ENCODE data around the gene EXOSC3.
A peak's percentile ranks its signal among the peaks of the same experiment; 100 is the strongest.

The EXOSC3 gene

DNA sequence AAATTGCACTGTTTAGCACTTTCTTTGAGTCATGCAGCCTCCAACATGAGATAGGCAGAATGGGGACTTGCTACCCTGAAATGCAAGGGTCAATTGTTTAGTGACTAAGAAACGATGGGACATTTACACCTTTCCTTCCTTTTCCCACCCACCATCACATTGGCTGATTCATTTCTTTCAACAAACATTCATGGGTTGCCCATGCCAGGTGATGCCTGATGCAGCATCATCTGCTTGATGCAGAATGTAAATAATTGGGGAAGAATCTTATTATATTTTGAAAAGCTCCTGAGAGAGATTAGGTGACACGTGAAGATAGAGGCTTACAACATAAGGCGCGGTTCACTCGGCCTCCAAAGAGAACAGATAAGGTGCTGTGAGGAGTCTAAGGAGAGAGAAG lies 35.7 kb downstream of the EXOSC3 start:
- no peak for DNase-seq (ENCODE audit: low read depth, low spot score)
- H3K4me3 ChIP-seq (ENCODE audit: low read depth, low read length), result no peak overlapping the region
- TF ChIP-seq, protein P1, sequence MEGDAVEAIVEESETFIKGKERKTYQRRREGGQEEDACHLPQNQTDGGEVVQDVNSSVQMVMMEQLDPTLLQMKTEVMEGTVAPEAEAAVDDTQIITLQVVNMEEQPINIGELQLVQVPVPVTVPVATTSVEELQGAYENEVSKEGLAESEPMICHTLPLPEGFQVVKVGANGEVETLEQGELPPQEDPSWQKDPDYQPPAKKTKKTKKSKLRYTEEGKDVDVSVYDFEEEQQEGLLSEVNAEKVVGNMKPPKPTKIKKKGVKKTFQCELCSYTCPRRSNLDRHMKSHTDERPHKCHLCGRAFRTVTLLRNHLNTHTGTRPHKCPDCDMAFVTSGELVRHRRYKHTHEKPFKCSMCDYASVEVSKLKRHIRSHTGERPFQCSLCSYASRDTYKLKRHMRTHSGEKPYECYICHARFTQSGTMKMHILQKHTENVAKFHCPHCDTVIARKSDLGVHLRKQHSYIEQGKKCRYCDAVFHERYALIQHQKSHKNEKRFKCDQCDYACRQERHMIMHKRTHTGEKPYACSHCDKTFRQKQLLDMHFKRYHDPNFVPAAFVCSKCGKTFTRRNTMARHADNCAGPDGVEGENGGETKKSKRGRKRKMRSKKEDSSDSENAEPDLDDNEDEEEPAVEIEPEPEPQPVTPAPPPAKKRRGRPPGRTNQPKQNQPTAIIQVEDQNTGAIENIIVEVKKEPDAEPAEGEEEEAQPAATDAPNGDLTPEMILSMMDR (IDR thresholded peaks at IDR 0.05; ENCODE audit: low read depth, low read length), result no peak
- in situ Hi-C loops (cut with HindIII; ENCODE audit: low sequenced_read_pairs), result no loop called here

DNA sequence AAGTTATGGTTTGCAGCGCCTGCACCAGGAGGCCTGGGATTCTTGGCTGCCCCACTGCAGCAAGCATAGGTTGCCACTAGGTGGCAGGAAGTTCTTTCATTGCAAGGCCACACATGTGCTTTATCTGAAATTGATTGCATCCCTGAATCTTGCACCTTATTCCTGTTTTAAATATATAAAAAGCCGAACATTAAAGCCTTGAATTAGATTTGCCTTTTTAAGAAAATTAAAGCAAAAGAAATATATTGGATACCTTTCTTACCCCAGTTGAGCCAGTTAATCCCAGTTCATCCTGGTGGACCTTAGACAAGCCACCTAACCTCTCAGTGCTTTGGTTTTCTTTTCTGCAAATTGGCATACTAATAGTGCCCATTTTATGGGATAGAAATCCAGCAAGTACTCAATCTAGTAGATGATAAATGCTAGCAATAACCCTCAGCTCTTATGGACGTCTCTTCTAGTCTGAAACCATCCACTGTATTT lies 37.6 kb downstream of the EXOSC3 start:
- peak; percentile 69 for DNase-seq (ENCODE audit: low read depth, low spot score)
- H3K4me3 ChIP-seq (ENCODE audit: low read depth, low read length), result no peak overlapping the region
- TF ChIP-seq, protein P1 (IDR thresholded peaks at IDR 0.05; ENCODE audit: low read depth, low read length), result peak; percentile 95
- in situ Hi-C loops (cut with HindIII; ENCODE audit: low sequenced_read_pairs), result no loop called here

DNA sequence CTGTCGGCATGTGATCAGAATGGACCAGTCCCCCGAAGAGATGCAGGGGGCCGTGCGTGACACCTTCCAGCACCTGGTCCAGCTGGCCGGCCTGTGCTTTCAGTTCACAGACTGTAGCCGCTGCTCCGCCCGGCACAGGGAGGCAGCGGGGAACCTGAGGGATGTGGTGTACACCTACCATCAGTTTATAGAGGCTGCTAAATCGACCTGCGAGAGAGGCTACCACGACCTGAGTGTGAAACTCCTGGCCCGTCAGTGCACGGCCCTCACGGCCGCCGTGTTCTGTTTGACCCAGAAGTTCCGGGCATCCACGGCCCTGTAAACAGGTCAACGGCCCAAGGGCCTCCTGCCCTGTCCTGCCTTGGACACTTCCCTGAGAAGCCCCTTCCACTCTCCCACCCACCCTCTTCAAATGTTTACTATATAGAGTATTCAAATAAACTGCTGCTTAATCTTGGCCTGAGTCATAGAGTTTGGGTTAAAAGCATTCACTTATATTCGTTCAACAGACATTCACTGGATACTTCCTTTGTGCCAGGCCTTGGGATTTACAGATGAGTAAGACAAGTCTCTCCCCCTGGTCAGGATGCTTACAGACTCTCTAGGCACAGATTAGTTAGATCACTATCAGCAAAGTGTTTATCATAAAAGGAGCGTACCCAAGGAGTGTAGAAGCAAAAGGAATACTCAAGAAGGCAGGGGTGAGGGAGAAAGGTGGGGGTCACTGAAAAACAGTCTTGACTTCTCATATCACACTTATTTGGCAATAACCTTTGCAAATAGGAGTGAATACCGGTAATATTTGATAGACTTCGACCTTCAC lies 38.2 kb downstream of the EXOSC3 start:
- in situ Hi-C loops (cut with HindIII; ENCODE audit: low sequenced_read_pairs), result no loop called here
- TF ChIP-seq, protein P1 (IDR thresholded peaks at IDR 0.05; ENCODE audit: low read depth, low read length), result no peak
- DNase-seq (ENCODE audit: low read depth, low spot score), result no peak
- H3K4me3 ChIP-seq (ENCODE audit: low read depth, low read length), result no peak overlapping the region

DNA sequence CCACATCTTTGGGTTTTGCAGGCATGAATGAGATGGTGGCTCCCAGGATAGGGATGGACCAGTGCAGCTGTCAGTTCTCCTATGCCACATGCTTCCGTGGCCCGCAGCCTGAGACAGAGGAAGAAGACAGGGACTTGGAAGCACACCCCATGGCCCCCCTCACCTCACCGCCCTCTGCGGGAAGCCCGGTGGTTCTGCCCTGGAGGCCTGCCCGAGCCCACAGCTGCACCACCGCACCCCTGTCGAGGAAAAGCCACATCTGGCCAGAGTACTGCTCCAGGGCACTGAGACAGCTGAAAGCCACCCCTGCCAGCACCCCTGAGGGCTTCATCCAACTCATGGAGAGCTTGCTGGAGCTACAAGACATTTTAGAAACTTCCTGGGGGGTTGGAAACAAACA lies 38.9 kb downstream of the EXOSC3 start:
- in situ Hi-C loops (cut with HindIII; ENCODE audit: low sequenced_read_pairs), result no loop called here
- DNase-seq (ENCODE audit: low read depth, low spot score), result no peak
- no peak overlapping the region for H3K4me3 ChIP-seq (ENCODE audit: low read depth, low read length)
- TF ChIP-seq, protein P1 (IDR thresholded peaks at IDR 0.05; ENCODE audit: low read depth, low read length), result no peak

DNA sequence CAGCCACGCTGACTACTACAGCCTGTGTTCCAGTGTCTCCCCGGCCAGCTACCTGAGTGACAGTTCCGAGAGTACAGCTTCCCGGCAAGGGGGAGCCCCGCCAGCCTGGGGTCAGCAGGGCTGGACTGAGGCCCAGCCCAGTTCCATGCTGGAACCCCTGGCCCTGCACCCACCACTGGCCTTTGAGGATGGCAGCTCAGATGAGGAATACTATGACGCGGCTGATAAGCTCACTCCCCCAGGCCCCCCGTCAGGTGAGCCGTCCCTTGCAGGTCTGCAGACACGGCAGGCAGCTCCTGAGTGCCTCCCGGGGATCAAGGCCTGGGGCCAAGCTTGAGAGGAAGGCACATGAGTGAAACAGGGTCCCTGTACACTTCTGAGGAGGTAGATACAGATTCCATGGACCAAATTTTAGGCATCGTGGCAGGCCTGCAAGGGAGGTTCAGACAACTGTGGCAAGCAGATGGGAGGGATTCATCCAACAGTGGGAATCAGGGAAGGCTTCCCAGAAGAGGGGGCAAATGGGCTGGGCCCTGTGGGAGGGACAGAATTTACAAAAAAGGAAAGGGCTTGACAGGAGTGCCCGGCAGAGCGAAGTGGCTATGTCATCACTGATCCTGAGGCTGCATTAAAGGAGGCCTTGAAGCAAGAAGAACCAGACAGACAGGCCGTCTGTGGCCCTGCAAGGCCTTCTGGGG lies 44.1 kb downstream of the EXOSC3 start:
- TF ChIP-seq, protein P1 (IDR thresholded peaks at IDR 0.05; ENCODE audit: low read depth, low read length), result no peak
- DNase-seq (ENCODE audit: low read depth, low spot score), result no peak
- H3K4me3 ChIP-seq (ENCODE audit: low read depth, low read length), result no peak overlapping the region
- in situ Hi-C loops (cut with HindIII; ENCODE audit: low sequenced_read_pairs), result no loop called here

DNA sequence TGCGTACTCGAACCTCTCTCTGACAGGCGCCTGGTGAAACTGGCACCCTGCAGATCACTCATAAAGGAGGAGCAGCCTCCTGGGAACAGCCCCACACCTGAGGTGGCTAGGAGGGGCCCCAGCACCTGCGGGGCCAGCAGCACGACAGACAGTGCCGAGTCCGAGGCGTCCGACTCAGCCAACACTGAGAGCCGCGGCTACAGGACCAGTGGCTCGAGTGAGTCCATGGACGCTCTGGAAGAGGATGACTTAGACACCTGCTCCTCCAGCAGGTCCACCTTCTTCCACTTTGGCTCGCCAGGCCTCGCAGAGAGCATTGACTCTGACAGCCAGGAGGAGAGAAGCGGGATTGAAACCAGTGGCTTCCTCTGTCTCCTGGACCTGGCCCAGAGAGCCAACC lies 44.7 kb downstream of the EXOSC3 start:
- H3K4me3 ChIP-seq (ENCODE audit: low read depth, low read length), result no peak overlapping the region
- in situ Hi-C loops (cut with HindIII; ENCODE audit: low sequenced_read_pairs), result no loop called here
- DNase-seq (ENCODE audit: low read depth, low spot score), result no peak
- TF ChIP-seq, protein P1 (IDR thresholded peaks at IDR 0.05; ENCODE audit: low read depth, low read length), result no peak

All from astrocyte of the spinal cord (primary cell).